HCT116 (cell line): ENCODE data around the gene PLA2G10.
"Not testable (repeated sequence)": the region's sequence is repeated elsewhere in the genome, so short reads cannot be mapped to it uniquely, and the experiment has no call there.

Source experiments
- CBX3 ChIP-seq: IDR thresholded peaks from 2 replicates; pipeline ENCODE4 v1.6.1; 2012; ENCODE audit warnings: low read depth
- POLR2A ChIP-seq: IDR thresholded peaks from 2 replicates; pipeline ENCODE4 v1.7.0; 2011; ENCODE audit warnings: borderline replicate concordance; ENCODE audit not compliant: insufficient read depth, insufficient read length; ENCODE audit errors: extremely low read depth
- POLR2AphosphoS5 ChIP-seq: IDR thresholded peaks from 2 replicates; pipeline ENCODE4 v1.6.1; 2011; ENCODE audit warnings: mild to moderate bottlenecking, low read depth, low read length, moderate library complexity
- SP1 ChIP-seq: IDR thresholded peaks from 2 replicates; pipeline ENCODE4 v1.6.1; 2012; ENCODE audit warnings: low read depth
- TCF7L2 ChIP-seq: IDR thresholded peaks from 2 replicates; pipeline ENCODE4 v1.7.0; 2011; ENCODE audit warnings: borderline replicate concordance, inconsistent platforms; ENCODE audit not compliant: insufficient read depth, insufficient read length; ENCODE audit errors: extremely low read depth
- YY1 ChIP-seq: IDR thresholded peaks from 2 replicates; pipeline ENCODE4 v1.6.1; 2011; ENCODE audit warnings: low read length, low read depth, moderate library complexity, mild to moderate bottlenecking; ENCODE audit not compliant: insufficient replicate concordance; ENCODE audit errors: extremely low read depth
- ZFX ChIP-seq: fragments of 450-650 bp; IDR thresholded peaks from 2 replicates; pipeline ENCODE4 v1.6.1; 2017
- ZNF274 ChIP-seq: fragments of 200-500 bp; sonication (Bioruptor generic); IDR thresholded peaks from 2 replicates; pipeline ENCODE4 v1.6.1; 2014; ENCODE audit warnings: mild to moderate bottlenecking, low read depth, low read length, inconsistent platforms
- TF ChIP-seq, protein P1 (sequence below): IDR thresholded peaks from 2 replicates; pipeline ENCODE4 v1.6.1; 2012; ENCODE audit warnings: low read depth
- TF ChIP-seq, protein P2 (sequence below), 3 experiments: fragments of 200-600 bp in 1 of 3; sonication (generic) in 1 of 3; IDR thresholded peaks in 2 of 3; conservative IDR thresholded peaks in 1 of 3; 2 replicates each; pipeline ENCODE4 v1.5.1; 2012 to 2017; ENCODE audit warnings: low read depth in 2 of 3, low read length in 2 of 3, antibody characterized with exemption in 1 of 3, borderline replicate concordance in 1 of 3, control low read depth in 1 of 3, mild to moderate bottlenecking in 1 of 3, mixed read lengths in 1 of 3, mixed run types in 1 of 3, moderate library complexity in 1 of 3; ENCODE audit not compliant: insufficient read depth in 1 of 3
- TF ChIP-seq, protein P3 (sequence below): IDR thresholded peaks from 2 replicates; pipeline ENCODE4 v1.6.1; 2012

DNA sequence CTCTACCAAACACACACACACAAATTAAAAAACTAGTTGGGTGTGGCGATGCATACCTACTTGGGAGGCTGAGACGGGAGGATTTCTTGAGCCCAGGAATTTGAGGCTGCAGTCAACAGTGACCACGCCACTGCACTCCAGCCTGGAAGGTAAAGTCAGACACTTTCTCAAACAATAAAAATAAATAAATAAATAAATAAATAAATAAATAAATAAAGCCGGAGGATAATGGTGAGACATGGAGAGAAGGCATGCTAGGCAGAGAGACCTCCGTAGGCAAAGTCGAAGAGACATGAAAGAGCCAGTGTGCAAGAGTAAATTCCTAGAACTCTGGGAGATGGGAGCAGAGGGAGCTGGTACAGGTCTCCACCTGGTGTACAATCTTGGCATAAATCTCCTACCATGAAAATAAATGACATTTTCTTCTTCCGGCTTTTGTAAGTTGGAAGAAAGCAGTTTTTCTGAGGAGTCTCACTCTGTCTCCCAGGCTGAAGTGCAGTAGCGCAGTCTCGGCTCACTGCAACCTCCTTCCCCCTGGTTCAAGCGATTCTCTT lies 46.8 kb upstream of the PLA2G10 start:
- TF ChIP-seq, protein P1, sequence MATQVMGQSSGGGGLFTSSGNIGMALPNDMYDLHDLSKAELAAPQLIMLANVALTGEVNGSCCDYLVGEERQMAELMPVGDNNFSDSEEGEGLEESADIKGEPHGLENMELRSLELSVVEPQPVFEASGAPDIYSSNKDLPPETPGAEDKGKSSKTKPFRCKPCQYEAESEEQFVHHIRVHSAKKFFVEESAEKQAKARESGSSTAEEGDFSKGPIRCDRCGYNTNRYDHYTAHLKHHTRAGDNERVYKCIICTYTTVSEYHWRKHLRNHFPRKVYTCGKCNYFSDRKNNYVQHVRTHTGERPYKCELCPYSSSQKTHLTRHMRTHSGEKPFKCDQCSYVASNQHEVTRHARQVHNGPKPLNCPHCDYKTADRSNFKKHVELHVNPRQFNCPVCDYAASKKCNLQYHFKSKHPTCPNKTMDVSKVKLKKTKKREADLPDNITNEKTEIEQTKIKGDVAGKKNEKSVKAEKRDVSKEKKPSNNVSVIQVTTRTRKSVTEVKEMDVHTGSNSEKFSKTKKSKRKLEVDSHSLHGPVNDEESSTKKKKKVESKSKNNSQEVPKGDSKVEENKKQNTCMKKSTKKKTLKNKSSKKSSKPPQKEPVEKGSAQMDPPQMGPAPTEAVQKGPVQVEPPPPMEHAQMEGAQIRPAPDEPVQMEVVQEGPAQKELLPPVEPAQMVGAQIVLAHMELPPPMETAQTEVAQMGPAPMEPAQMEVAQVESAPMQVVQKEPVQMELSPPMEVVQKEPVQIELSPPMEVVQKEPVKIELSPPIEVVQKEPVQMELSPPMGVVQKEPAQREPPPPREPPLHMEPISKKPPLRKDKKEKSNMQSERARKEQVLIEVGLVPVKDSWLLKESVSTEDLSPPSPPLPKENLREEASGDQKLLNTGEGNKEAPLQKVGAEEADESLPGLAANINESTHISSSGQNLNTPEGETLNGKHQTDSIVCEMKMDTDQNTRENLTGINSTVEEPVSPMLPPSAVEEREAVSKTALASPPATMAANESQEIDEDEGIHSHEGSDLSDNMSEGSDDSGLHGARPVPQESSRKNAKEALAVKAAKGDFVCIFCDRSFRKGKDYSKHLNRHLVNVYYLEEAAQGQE: not testable (repeated sequence)
- TF ChIP-seq POLR2A, POLR2AphosphoS5, YY1, TCF7L2, SP1, ZNF274, ZFX, CBX3: not testable (repeated sequence)
- TF ChIP-seq, protein P2, sequence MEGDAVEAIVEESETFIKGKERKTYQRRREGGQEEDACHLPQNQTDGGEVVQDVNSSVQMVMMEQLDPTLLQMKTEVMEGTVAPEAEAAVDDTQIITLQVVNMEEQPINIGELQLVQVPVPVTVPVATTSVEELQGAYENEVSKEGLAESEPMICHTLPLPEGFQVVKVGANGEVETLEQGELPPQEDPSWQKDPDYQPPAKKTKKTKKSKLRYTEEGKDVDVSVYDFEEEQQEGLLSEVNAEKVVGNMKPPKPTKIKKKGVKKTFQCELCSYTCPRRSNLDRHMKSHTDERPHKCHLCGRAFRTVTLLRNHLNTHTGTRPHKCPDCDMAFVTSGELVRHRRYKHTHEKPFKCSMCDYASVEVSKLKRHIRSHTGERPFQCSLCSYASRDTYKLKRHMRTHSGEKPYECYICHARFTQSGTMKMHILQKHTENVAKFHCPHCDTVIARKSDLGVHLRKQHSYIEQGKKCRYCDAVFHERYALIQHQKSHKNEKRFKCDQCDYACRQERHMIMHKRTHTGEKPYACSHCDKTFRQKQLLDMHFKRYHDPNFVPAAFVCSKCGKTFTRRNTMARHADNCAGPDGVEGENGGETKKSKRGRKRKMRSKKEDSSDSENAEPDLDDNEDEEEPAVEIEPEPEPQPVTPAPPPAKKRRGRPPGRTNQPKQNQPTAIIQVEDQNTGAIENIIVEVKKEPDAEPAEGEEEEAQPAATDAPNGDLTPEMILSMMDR (IDR thresholded peaks at IDR 0.05 in 2 of 3, conservative IDR thresholded peaks at IDR 0.05 in 1 of 3; ENCODE audit: borderline replicate concordance in 1 of 3, insufficient read depth in 1 of 3, low read depth in 2 of 3, low read length in 2 of 3): not testable (repeated sequence)
- TF ChIP-seq, protein P3, sequence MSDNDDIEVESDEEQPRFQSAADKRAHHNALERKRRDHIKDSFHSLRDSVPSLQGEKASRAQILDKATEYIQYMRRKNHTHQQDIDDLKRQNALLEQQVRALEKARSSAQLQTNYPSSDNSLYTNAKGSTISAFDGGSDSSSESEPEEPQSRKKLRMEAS: not testable (repeated sequence)
